Fibroblast of the aortic adventitia (primary cell): ENCODE results near the gene COPE. TPM values are rescaled to one million over a fixed set of nuclear protein-coding genes. Genes with fewer than 3 reads are reported as not detected.

Source experiments
- DNase-seq: peaks from one replicate; pipeline ENCODE4 v3.0.0-alpha.2; 2010; ENCODE audit warnings: low read depth
- H3K4me3 ChIP-seq: 2 replicates; pipeline ENCODE4 v1.5.1; 2011; ENCODE audit warnings: low read depth, mild to moderate bottlenecking, control low read depth, low read length, moderate library complexity
- CTCF ChIP-seq: IDR thresholded peaks from 2 replicates; pipeline ENCODE4 v1.5.1; 2011; ENCODE audit warnings: mild to moderate bottlenecking, low read length, control low read depth, inconsistent platforms; ENCODE audit not compliant: insufficient read depth
- total RNA-seq: library from RNA; depleted of rRNA; stranded (reverse); fragments of >200 nt; gene quantifications from 2 replicates; pipeline ENCODE4 v1.2.3, GENCODE V29; 2012; ENCODE audit warnings: low replicate concordance

COPE gene
- total RNA-seq, 1 donor = 172 TPM

- H3K4me3 ChIP-seq = no peak overlapping the region
- no peak for DNase-seq
- TF ChIP-seq CTCF = no peak
Observed at GRCh38 chr19:18878858-18879578, 40.2 kb downstream of the COPE start.

GRCh38 chr19:18878058-18878797, 41.0 kb downstream of the COPE start:
- TF ChIP-seq CTCF = no peak
- no peak for DNase-seq
- H3K4me3 ChIP-seq = no peak overlapping the region

- no peak for TF ChIP-seq CTCF
- no peak for DNase-seq
- no peak overlapping the region for H3K4me3 ChIP-seq
Observed at GRCh38 chr19:18876865-18877264, 42.3 kb downstream of the COPE start.

- no peak for DNase-seq
- H3K4me3 ChIP-seq = no peak overlapping the region
- TF ChIP-seq CTCF = no peak
Observed at GRCh38 chr19:18875726-18876125, 43.5 kb downstream of the COPE start.

GRCh38 chr19:18871543-18871942, 47.6 kb downstream of the COPE start:
- TF ChIP-seq CTCF = no peak
- no peak overlapping the region for H3K4me3 ChIP-seq
- no peak for DNase-seq

- DNase-seq = no peak
- TF ChIP-seq CTCF = no peak
Observed at GRCh38 chr19:18870531-18871172, 48.5 kb downstream of the COPE start.

More at GRCh38 chr19:18870531-18871172, 48.5 kb downstream of the COPE start:
- H3K4me3 ChIP-seq = no peak overlapping the region
